ENCODE data around the gene PAX8. TPM values are rescaled to one million over a fixed set of nuclear protein-coding genes. Genes with fewer than 3 reads are reported as not detected.
A peak's percentile ranks its signal among the peaks of the same experiment; 100 is the strongest.

The PAX8 gene
- total RNA-seq, 4 donors from 2014 or later, result 0.58 to 2.1 (median 1.1) TPM

GRCh38 chr2:113255140-113256070 is 23.3 kb downstream of the PAX8 start:
- no peak overlapping the region for H3K27ac ChIP-seq (replicated peaks in 1 of 4)
- H3K4me3 ChIP-seq, result no peak overlapping the region
- H3K9me3 ChIP-seq, result no peaks in the 10 kb centered on the region
- H3K27me3 ChIP-seq, result no peaks in the 10 kb centered on the region
- TF ChIP-seq, protein P1, sequence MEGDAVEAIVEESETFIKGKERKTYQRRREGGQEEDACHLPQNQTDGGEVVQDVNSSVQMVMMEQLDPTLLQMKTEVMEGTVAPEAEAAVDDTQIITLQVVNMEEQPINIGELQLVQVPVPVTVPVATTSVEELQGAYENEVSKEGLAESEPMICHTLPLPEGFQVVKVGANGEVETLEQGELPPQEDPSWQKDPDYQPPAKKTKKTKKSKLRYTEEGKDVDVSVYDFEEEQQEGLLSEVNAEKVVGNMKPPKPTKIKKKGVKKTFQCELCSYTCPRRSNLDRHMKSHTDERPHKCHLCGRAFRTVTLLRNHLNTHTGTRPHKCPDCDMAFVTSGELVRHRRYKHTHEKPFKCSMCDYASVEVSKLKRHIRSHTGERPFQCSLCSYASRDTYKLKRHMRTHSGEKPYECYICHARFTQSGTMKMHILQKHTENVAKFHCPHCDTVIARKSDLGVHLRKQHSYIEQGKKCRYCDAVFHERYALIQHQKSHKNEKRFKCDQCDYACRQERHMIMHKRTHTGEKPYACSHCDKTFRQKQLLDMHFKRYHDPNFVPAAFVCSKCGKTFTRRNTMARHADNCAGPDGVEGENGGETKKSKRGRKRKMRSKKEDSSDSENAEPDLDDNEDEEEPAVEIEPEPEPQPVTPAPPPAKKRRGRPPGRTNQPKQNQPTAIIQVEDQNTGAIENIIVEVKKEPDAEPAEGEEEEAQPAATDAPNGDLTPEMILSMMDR (IDR thresholded peaks at IDR 0.05), result no peak
- TF ChIP-seq POLR2AphosphoS5 (IDR thresholded peaks at IDR 0.05) (no peak), EP300 (IDR thresholded peaks at IDR 0.05) (no peak), POLR2A (IDR thresholded peaks at IDR 0.05; ENCODE audit: low read depth) (no peak)
- peaks cover 0 to 4% (median 0%) of the 10 kb centered on the region in 4 donors for H3K36me3 ChIP-seq
- WGBS, result 31% methylated on average over 3 of the region's 4 CpGs
- H3K4me1 ChIP-seq, result peaks cover 0 to 17% (median 9%) of the 10 kb centered on the region in 4 donors
- DNase-seq (ENCODE audit: extremely low spot score), result no peak
- intact Hi-C loops (cut with DNase I), result no loop called here

- Histone ChIP-seq H3K4me1 (peaks cover 6 to 24% (median 18%) of the 10 kb centered on the region in 4 donors), H3K36me3 (no peaks in the 10 kb centered on the region), H3K27ac (replicated peaks in 1 of 4) (no peak overlapping the region), H3K9me3 (no peaks in the 10 kb centered on the region), H3K4me3 (no peak overlapping the region), H3K27me3 (no peaks in the 10 kb centered on the region)
- intact Hi-C loops (cut with DNase I), result no loop called here
- WGBS, result 76% methylated on average over 4 of the region's 4 CpGs
- TF ChIP-seq EP300 (IDR thresholded peaks at IDR 0.05) (no peak), POLR2AphosphoS5 (IDR thresholded peaks at IDR 0.05) (no peak), POLR2A (IDR thresholded peaks at IDR 0.05; ENCODE audit: low read depth) (no peak)
- TF ChIP-seq, protein P1 (IDR thresholded peaks at IDR 0.05), result no peak
- no peak for DNase-seq (ENCODE audit: extremely low spot score)
Measured at GRCh38 chr2:113253453-113253852, 25.3 kb downstream of the PAX8 start.

GRCh38 chr2:113252047-113252590 is 26.6 kb downstream of the PAX8 start:
- Histone ChIP-seq H3K27me3 (no peaks in the 10 kb centered on the region), H3K4me1 (peaks cover 6 to 11% (median 10%) of the 10 kb centered on the region in 4 donors), H3K36me3 (no peaks in the 10 kb centered on the region), H3K4me3 (no peak overlapping the region), H3K27ac (replicated peaks in 1 of 4) (no peak overlapping the region), H3K9me3 (no peaks in the 10 kb centered on the region)
- 100% methylated on average over 3 of the region's 3 CpGs for WGBS
- no peak for DNase-seq (ENCODE audit: extremely low spot score)
- TF ChIP-seq, protein P1 (IDR thresholded peaks at IDR 0.05), result no peak
- TF ChIP-seq POLR2AphosphoS5 (IDR thresholded peaks at IDR 0.05) (no peak), EP300 (IDR thresholded peaks at IDR 0.05) (no peak)
- intact Hi-C loops (cut with DNase I), result no loop called here

GRCh38 chr2:113251118-113251517 is 27.6 kb downstream of the PAX8 start:
- no peak for TF ChIP-seq POLR2A (IDR thresholded peaks at IDR 0.05; ENCODE audit: low read depth)
- peaks cover 6 to 11% (median 9%) of the 10 kb centered on the region in 4 donors for H3K4me1 ChIP-seq
- H3K4me3 ChIP-seq, result no peak overlapping the region
- no peak for DNase-seq (ENCODE audit: extremely low spot score)
- H3K27me3 ChIP-seq, result no peaks in the 10 kb centered on the region
- intact Hi-C loops (cut with DNase I), result no loop called here
- no peak overlapping the region for H3K27ac ChIP-seq (replicated peaks in 1 of 4)
- no peaks in the 10 kb centered on the region for H3K9me3 ChIP-seq
- 60% methylated on average over 7 of the region's 7 CpGs for WGBS
- no peaks in the 10 kb centered on the region for H3K36me3 ChIP-seq

GRCh38 chr2:113248997-113249770 is 29.5 kb downstream of the PAX8 start:
- H3K36me3 ChIP-seq, result no peaks in the 10 kb centered on the region
- peak; percentile 95 for DNase-seq (ENCODE audit: extremely low spot score)
- H3K27ac ChIP-seq (replicated peaks in 1 of 4), result no peak overlapping the region
- intact Hi-C loops (cut with DNase I), result loop anchor here (1.0 to 5.0 kb wide), 2 partner anchors 47 to 121 kb away; no protein-coding TSS in a partner anchor
- WGBS, result 41% methylated on average over 10 of the region's 10 CpGs
- peaks cover 6 to 11% (median 9%) of the 10 kb centered on the region in 4 donors for H3K4me1 ChIP-seq
- no peak overlapping the region for H3K4me3 ChIP-seq
- no peaks in the 10 kb centered on the region for H3K9me3 ChIP-seq
- no peaks in the 10 kb centered on the region for H3K27me3 ChIP-seq
- peak; percentile 13 to 56 for TF ChIP-seq POLR2AphosphoS5 (IDR thresholded peaks at IDR 0.05)
- TF ChIP-seq EP300 (IDR thresholded peaks at IDR 0.05), result no peak
- TF ChIP-seq, protein P1 (IDR thresholded peaks at IDR 0.05), result peak; percentile 87 to 92 (median 89)
- no peak for TF ChIP-seq POLR2A (IDR thresholded peaks at IDR 0.05; ENCODE audit: low read depth)
